ENCODE results near the gene CSTPP1. TPM values are rescaled to one million over a fixed set of nuclear protein-coding genes. Genes with fewer than 3 reads are reported as not detected.
A peak's percentile ranks its signal among the peaks of the same experiment; 100 is the strongest.

CSTPP1 gene
- polyA plus RNA-seq, 1 donor (not counting 4 experiments of a cell fraction or from before 2014, with no cell fraction given), result 20.0 TPM

DNA sequence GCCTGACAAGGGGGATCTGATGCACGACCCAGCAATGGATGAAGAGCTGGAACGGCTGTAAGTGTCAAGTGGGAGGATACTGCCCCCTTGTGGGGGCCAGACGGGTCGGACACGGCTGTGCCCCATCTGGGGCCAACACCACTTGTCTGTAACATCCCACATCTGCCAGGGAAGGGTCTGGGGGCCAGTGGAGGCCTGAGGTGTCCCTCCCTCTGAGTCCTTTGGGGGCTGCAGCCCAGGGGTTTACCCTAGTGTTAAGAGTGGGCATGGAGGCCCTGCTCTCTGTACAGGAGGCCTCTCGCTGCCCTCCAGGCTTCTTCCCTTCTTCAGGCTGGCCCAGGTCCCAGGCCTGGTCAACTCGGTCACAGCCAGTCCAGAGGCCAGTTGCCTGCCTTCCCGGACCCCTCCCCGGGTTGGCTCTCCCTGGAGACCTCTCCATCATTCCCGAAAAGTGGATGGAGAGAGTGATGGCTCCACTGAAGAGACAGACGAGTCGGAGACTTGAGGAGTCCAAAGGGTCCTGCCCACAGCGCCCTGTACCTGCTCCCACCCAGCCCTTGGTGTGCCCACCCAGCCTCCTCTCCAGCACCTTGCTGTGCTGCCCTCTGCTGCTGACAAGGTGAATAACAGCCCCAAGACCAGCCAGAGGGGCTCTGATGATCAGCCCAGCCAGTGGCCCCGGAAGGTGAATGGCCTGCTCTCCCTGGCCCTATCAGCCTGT lies 224.7 kb downstream of the CSTPP1 start:
- Histone ChIP-seq H3K9ac (ENCODE audit: control insufficient read depth, extremely low read depth, insufficient read depth, low read length) (no peak overlapping the region), H3K4me3 (ENCODE audit: control insufficient read depth in 2 of 3, extremely low read depth in 1 of 3, insufficient read depth in 2 of 3, low read depth in 1 of 3, low read length in 3 of 3) (no peak overlapping the region), H3K4me2 (ENCODE audit: control insufficient read depth, extremely low read depth, insufficient read depth, low read depth, low read length) (no peak overlapping the region), H3K9me3 (ENCODE audit: control insufficient read depth, low read depth, low read length) (no peaks in the 10 kb centered on the region), H3K36me3 (ENCODE audit: control insufficient read depth in 2 of 2, extremely low read depth in 1 of 2, insufficient read depth in 2 of 2, low read length in 2 of 2) (peaks cover 19 to 22% of the 10 kb centered on the region in 2 experiments), H3K27me3 (ENCODE audit: control insufficient read depth, extremely low read depth, insufficient read depth, low read length) (no peaks in the 10 kb centered on the region), H3K27ac (ENCODE audit: control insufficient read depth, insufficient read depth, low read length) (no peak overlapping the region), H4K20me1 (ENCODE audit: control insufficient read depth, extremely low read depth, insufficient read depth, low read length) (no peaks in the 10 kb centered on the region), H2AFZ (ENCODE audit: control insufficient read depth, low read length) (no peak overlapping the region), H3K9me1 (ENCODE audit: control insufficient read depth, extremely low read depth, insufficient read depth, low read length) (no peaks in the 10 kb centered on the region), H3K4me1 (ENCODE audit: control insufficient read depth, extremely low read depth, insufficient read depth, low read length) (peaks cover 6% of the 10 kb centered on the region), H3K79me2 (ENCODE audit: control insufficient read depth, insufficient read depth, low read length) (no peaks in the 10 kb centered on the region)
- TF ChIP-seq EZH2 (IDR thresholded peaks at IDR 0.05; ENCODE audit: low read length) (no peak), CTCF (optimal IDR thresholded peaks at IDR 0.05 in 1 of 3, IDR thresholded peaks at IDR 0.05 in 1 of 3, conservative IDR thresholded peaks at IDR 0.05 in 1 of 3; ENCODE audit: extremely low read depth in 1 of 3, insufficient read depth in 2 of 3, low read length in 3 of 3) (peak; percentile 78 to 93 (median 85))
- dilution Hi-C loops (cut with MboI; ENCODE audit: extremely low pct_ligation_motif_present, low sequenced_read_pairs), result no loop called here
- DNase-seq (ENCODE audit: low read depth, low spot score) (no peak), FAIRE-seq (no peak)

DNA sequence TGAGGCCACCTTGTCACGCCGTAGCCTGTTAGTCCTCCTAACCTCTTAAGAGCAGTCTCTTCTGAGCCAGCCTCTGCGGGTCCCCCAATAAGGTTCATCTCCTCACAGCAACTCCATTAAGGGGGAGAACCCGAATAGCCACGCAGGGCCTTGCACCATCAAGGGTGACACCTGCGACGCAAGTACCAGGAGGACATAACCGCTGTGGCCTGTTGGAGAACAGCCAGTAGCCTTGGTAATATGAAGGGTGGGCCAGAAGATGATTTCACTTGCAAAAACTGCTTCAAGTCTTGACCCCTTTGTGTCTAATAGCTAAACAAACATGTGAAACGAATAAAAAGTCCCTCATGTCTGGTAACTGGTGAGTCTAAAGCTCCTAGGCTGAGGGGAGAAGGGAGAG lies 225.3 kb downstream of the CSTPP1 start:
- no peaks in the 10 kb centered on the region for H3K4me1 ChIP-seq (ENCODE audit: control insufficient read depth, extremely low read depth, insufficient read depth, low read length)
- dilution Hi-C loops (cut with MboI; ENCODE audit: extremely low pct_ligation_motif_present, low sequenced_read_pairs), result no loop called here
- H3K79me2 ChIP-seq (ENCODE audit: control insufficient read depth, insufficient read depth, low read length), result no peaks in the 10 kb centered on the region
- DNase-seq (ENCODE audit: low read depth, low spot score), result no peak
- no peak for FAIRE-seq
- no peaks in the 10 kb centered on the region for H3K9me1 ChIP-seq (ENCODE audit: control insufficient read depth, extremely low read depth, insufficient read depth, low read length)
- no peaks in the 10 kb centered on the region for H4K20me1 ChIP-seq (ENCODE audit: control insufficient read depth, extremely low read depth, insufficient read depth, low read length)
- H3K36me3 ChIP-seq (ENCODE audit: control insufficient read depth in 2 of 2, extremely low read depth in 1 of 2, insufficient read depth in 2 of 2, low read length in 2 of 2), result peaks cover 24 to 27% of the 10 kb centered on the region in 2 experiments
- no peak overlapping the region for H3K27ac ChIP-seq (ENCODE audit: control insufficient read depth, insufficient read depth, low read length)
- H3K9me3 ChIP-seq (ENCODE audit: control insufficient read depth, low read depth, low read length), result no peaks in the 10 kb centered on the region
- H3K9ac ChIP-seq (ENCODE audit: control insufficient read depth, extremely low read depth, insufficient read depth, low read length), result no peak overlapping the region
- no peaks in the 10 kb centered on the region for H3K27me3 ChIP-seq (ENCODE audit: control insufficient read depth, extremely low read depth, insufficient read depth, low read length)
- H2AFZ ChIP-seq (ENCODE audit: control insufficient read depth, low read length), result no peak overlapping the region
- H3K4me3 ChIP-seq (ENCODE audit: control insufficient read depth in 2 of 3, extremely low read depth in 1 of 3, insufficient read depth in 2 of 3, low read depth in 1 of 3, low read length in 3 of 3), result no peak overlapping the region
- TF ChIP-seq EZH2 (IDR thresholded peaks at IDR 0.05; ENCODE audit: low read length) (no peak), CTCF (optimal IDR thresholded peaks at IDR 0.05 in 1 of 3, IDR thresholded peaks at IDR 0.05 in 1 of 3, conservative IDR thresholded peaks at IDR 0.05 in 1 of 3; ENCODE audit: extremely low read depth in 1 of 3, insufficient read depth in 2 of 3, low read length in 3 of 3) (no peak)
- H3K4me2 ChIP-seq (ENCODE audit: control insufficient read depth, extremely low read depth, insufficient read depth, low read depth, low read length), result no peak overlapping the region
